22Rv1 (cell line): Measurements from ENCODE around the gene HPDL.

ENCODE experiments used
- H3K27ac ChIP-seq: fragments of 450-650 bp; 2 replicates; pipeline ENCODE4 v1.5.1; 2017
- CTCF ChIP-seq: fragments of 450-650 bp; IDR thresholded peaks from 2 replicates; pipeline ENCODE4 v1.5.1; 2017; ENCODE audit warnings: mild to moderate bottlenecking
- ZFX ChIP-seq: fragments of 450-650 bp; IDR thresholded peaks from 2 replicates; pipeline ENCODE4 v1.6.1; 2017; ENCODE audit warnings: antibody characterized with exemption, borderline replicate concordance

The HPDL gene

DNA sequence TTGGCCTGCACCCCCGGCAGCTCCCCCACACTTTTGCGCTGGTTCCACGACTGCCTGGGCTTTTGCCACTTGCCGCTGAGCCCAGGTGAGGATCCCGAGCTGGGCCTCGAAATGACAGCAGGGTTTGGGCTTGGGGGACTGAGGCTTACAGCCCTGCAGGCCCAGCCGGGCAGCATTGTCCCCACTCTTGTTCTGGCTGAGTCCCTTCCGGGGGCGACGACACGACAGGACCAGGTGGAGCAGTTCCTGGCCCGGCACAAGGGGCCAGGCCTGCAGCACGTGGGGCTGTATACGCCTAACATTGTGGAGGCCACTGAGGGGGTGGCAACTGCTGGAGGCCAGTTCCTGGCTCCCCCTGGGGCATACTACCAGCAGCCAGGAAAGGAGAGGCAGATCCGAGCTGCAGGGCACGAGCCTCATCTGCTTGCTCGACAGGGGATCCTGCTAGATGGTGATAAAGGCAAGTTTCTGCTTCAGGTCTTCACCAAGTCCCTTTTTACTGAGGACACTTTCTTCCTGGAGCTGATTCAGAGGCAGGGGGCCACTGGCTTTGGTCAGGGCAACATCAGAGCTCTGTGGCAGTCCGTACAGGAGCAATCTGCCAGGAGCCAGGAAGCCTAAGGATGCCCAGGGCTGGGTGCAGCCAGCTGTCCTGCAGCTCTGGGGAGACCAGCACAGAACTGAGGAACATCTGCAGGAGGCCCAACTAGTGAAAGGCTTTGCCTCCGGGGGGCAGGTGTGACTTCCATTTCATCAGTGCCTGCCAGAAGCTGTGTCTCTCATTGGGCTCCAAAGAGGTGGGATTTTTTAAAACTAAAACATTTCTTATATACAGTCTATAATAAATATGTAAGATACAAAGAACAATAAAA, 1.2 kb downstream of the HPDL start:
- peak overlapping the region; percentile 31; the same call in 1 of the 2 replicates for H3K27ac ChIP-seq
- no peak for TF ChIP-seq CTCF
- no peak for TF ChIP-seq ZFX

GRCh38 chr1:45328680-45329079, 2.0 kb downstream of the HPDL start:
- TF ChIP-seq ZFX: no peak
- no peak for TF ChIP-seq CTCF
- no peak overlapping the region for H3K27ac ChIP-seq

GRCh38 chr1:45329445-45329844, 2.8 kb downstream of the HPDL start:
- TF ChIP-seq CTCF (no peak), ZFX (no peak)
- H3K27ac ChIP-seq: no peak overlapping the region

GRCh38 chr1:45331436-45332345, 5.0 kb downstream of the HPDL start:
- TF ChIP-seq ZFX (no peak), CTCF (no peak)
- no peak overlapping the region for H3K27ac ChIP-seq

DNA sequence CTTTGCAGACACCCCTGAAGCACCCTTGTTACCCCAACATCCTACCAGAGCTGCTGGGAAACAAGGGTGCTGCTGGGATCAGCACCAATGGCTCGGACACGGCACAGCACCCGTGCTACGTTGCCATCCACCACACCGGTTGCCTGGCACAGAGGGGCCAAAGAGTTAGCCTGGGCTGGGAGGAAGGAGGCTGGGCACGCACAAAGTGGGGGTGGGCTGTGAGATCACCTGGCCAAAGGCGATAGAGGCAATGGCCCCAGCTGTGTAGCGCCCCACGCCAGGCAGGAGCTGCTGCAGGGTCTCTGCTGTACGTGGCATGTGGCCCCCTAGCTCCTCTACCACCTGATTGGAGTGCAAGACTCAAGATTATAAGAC, 5.6 kb downstream of the HPDL start:
- TF ChIP-seq ZFX (no peak), CTCF (no peak)
- H3K27ac ChIP-seq: no peak overlapping the region

GRCh38 chr1:45334308-45335245, 7.9 kb downstream of the HPDL start:
- no peak overlapping the region for H3K27ac ChIP-seq
- TF ChIP-seq ZFX: no peak
- no peak for TF ChIP-seq CTCF
